HG03196 (cell line): ENCODE data around the gene VAT1L.
A peak's percentile ranks its signal among the peaks of the same experiment; 100 is the strongest.

Experiments used
- ATAC-seq: cut with Tn5 transposase; IDR thresholded peaks from one replicate; pipeline ENCODE4 v1.9.1; 2021; ENCODE audit not compliant: unreplicated experiment

VAT1L gene

GRCh38 chr16:77868052-77868451 lies 79.7 kb downstream of the VAT1L start:
- peak; percentile 28 for ATAC-seq

- peak; percentile 86 for ATAC-seq
These were observed 80.1 kb downstream of the VAT1L start for GRCh38 chr16:77868478-77868877.

GRCh38 chr16:77869997-77870813 lies 81.8 kb downstream of the VAT1L start:
- no peak for ATAC-seq

- no peak for ATAC-seq
These were observed 83.6 kb downstream of the VAT1L start for GRCh38 chr16:77871932-77872331.

- ATAC-seq: no peak
These were observed 84.7 kb downstream of the VAT1L start for GRCh38 chr16:77873066-77873465.

- ATAC-seq: no peak
These were observed 86.0 kb downstream of the VAT1L start for GRCh38 chr16:77874347-77874746.

- ATAC-seq: no peak
These were observed 88.4 kb downstream of the VAT1L start for GRCh38 chr16:77876776-77877175.

GRCh38 chr16:77877712-77878347 lies 89.5 kb downstream of the VAT1L start:
- no peak for ATAC-seq

GRCh38 chr16:77881355-77882030 lies 93.1 kb downstream of the VAT1L start:
- ATAC-seq: no peak

- ATAC-seq: no peak
These were observed 94.0 kb downstream of the VAT1L start for GRCh38 chr16:77882358-77882757.

GRCh38 chr16:77885571-77886295 lies 97.4 kb downstream of the VAT1L start:
- no peak for ATAC-seq

GRCh38 chr16:77888871-77889270 lies 100.5 kb downstream of the VAT1L start:
- ATAC-seq: no peak

GRCh38 chr16:77890075-77890474 lies 101.7 kb downstream of the VAT1L start:
- ATAC-seq: no peak

GRCh38 chr16:77894162-77894561 lies 105.8 kb downstream of the VAT1L start:
- ATAC-seq: no peak

- ATAC-seq: no peak
These were observed 107.6 kb downstream of the VAT1L start for GRCh38 chr16:77895962-77896361.

- no peak for ATAC-seq
These were observed 108.2 kb downstream of the VAT1L start for GRCh38 chr16:77896415-77897128.

- no peak for ATAC-seq
These were observed 108.7 kb downstream of the VAT1L start for GRCh38 chr16:77897129-77897437.

GRCh38 chr16:77897831-77898605 lies 109.7 kb downstream of the VAT1L start:
- ATAC-seq: no peak

GRCh38 chr16:77898671-77899211 lies 110.4 kb downstream of the VAT1L start:
- ATAC-seq: no peak

GRCh38 chr16:77899416-77899815 lies 111.1 kb downstream of the VAT1L start:
- no peak for ATAC-seq
